Measurements from ENCODE around the gene DNMT3A.

GRCh38 chr2:25201794-25202193 is 139.9 kb downstream of the DNMT3A start:
- TF ChIP-seq TAF1 (IDR thresholded peaks at IDR 0.05; ENCODE audit: borderline replicate concordance, insufficient read depth, low read length) (no peak), POLR2AphosphoS5 (IDR thresholded peaks at IDR 0.05; ENCODE audit: low read depth, low read length) (no peak), REST (IDR thresholded peaks at IDR 0.05; ENCODE audit: insufficient read depth in 1 of 2, low read depth in 2 of 2, low read length in 2 of 2) (no peak), SIN3A (IDR thresholded peaks at IDR 0.05; ENCODE audit: borderline replicate concordance, insufficient read depth, low read length) (no peak)
